ENCODE results near the gene SLF1.

- no peak for TF ChIP-seq CTCF (IDR thresholded peaks at IDR 0.05; ENCODE audit: borderline replicate concordance, extremely low read depth, low read length, poor library complexity, severe bottlenecking)
- no peak for TF ChIP-seq EZH2 (IDR thresholded peaks at IDR 0.05; ENCODE audit: borderline replicate concordance, low read depth, low read length, severe bottlenecking)
Measured at GRCh38 chr5:94667937-94668336, 49.5 kb downstream of the SLF1 start.

Data from DND-41 (cell line).